Measurements from ENCODE around the gene SNCB. TPM values are rescaled to one million over a fixed set of nuclear protein-coding genes. Genes with fewer than 3 reads are reported as not detected.

Gene SNCB
- total and polyA plus RNA-seq, 5 donors: 0.74 to 3.2 (median 1.6) TPM; not detected in 1

DNA sequence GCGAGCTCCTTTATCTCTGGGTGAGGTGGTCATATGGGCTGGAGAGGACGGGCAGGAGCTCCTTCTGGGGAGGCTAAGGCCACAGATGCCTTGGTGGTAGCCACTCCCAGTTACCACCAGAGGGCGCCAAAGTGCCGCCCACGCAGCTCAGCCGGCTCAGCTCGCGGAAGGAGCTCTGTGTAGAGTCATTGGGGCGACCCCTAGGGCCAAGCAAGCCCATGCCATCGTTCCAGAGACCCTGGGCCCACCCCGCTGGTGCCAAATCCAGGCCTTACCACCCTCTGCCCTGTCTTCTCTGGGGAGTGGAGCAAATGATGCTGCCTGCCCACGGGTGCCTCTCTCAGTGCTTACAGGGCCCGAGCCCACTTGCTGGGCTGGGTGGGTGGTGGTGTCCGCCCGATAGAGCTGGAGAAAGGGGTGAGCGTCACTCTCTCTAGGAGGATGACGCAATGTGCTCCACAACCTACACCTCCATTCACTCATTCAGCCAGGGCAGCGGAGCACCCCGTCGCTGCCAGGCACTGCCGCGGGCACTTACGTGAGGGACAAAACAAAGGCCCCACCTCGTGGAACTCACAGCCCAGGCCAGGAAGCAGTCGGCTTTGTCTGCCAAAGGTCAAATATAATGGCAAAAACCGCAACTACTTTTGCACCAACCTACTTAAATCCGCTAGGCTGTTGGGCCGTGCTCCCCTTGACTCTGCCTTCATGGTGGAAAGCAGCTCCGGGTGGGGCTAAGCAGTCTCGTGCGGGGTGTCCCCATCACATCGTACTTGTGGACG lies 30.7 kb upstream of the SNCB start:
- H3K27me3 ChIP-seq (ENCODE audit: control insufficient read depth, insufficient read depth): no peaks in the 10 kb centered on the region
- H3K9me3 ChIP-seq (ENCODE audit: control insufficient read depth, low read length): no peaks in the 10 kb centered on the region
- no peak overlapping the region for H3K27ac ChIP-seq (ENCODE audit: low read length)
- ATAC-seq (peak; percentile 76 to 78), DNase-seq (peak; percentile 79 to 88 (median 86))
- intact Hi-C loops (cut with DNase I): loop anchor here in 3 of 4 donors (5.0 to 10.0 kb wide), 3 partner anchors 151 to 296 kb away; partner anchors contain the start of gene UNC5A (in 1 of the 3)
- 52% methylated on average over 33 of the region's 33 CpGs for WGBS
- no peaks in the 10 kb centered on the region for H3K4me1 ChIP-seq (ENCODE audit: control insufficient read depth, insufficient read depth, low read length)
- H3K4me3 ChIP-seq (ENCODE audit: low read length): no peak overlapping the region

DNA sequence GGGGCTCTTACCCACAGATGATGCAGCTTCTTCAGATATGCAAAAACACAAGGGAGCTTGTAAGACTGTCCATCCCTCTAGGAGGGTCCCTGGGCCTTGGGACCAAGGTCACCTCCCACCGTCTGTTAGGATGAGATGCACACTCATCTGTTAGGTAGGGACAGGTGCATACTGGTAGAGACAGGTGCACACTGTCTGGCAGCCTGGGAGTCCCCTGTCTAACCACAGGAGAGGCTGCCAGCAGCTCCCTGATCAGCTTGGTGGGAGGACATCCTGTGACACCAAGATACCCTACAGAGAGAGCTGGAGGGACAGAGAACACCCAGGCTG lies 30.2 kb upstream of the SNCB start:
- H3K4me3 ChIP-seq (ENCODE audit: low read length): no peak overlapping the region
- no peaks in the 10 kb centered on the region for H3K4me1 ChIP-seq (ENCODE audit: control insufficient read depth, insufficient read depth, low read length)
- no peaks in the 10 kb centered on the region for H3K27me3 ChIP-seq (ENCODE audit: control insufficient read depth, insufficient read depth)
- no peaks in the 10 kb centered on the region for H3K9me3 ChIP-seq (ENCODE audit: control insufficient read depth, low read length)
- intact Hi-C loops (cut with DNase I): loop anchor here in 3 of 4 donors (5.0 to 10.0 kb wide), 3 partner anchors 152 to 297 kb away; partner anchors contain the start of gene UNC5A (in 1 of the 3)
- 24% methylated on average over 1 of the region's 1 CpG for WGBS
- DNase-seq (no peak), ATAC-seq (no peak)
- no peak overlapping the region for H3K27ac ChIP-seq (ENCODE audit: low read length)

GRCh38 chr5:176659860-176660461 lies 29.6 kb upstream of the SNCB start:
- 71% methylated on average over 4 of the region's 4 CpGs for WGBS
- no peak overlapping the region for H3K4me3 ChIP-seq (ENCODE audit: low read length)

DNA sequence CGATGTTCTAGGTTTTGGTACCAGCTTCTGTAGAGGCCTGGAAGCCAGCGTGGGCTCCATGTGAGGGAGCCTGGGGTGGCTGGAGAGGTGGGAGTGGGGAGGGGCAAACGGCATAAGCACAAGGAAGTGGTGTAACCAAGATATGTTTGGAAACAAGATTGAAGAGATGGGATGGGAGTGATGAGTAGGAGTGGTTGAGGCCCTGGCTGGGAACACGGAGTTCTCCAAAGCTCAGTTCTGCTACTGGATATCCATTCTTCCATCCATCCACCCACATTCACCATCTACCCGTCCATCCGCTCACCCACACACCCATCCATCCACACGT lies 29.1 kb upstream of the SNCB start:
- Histone ChIP-seq H3K27me3 (ENCODE audit: control insufficient read depth, insufficient read depth) (no peaks in the 10 kb centered on the region), H3K4me3 (ENCODE audit: low read length) (no peak overlapping the region), H3K4me1 (ENCODE audit: control insufficient read depth, insufficient read depth, low read length) (no peaks in the 10 kb centered on the region), H3K27ac (ENCODE audit: low read length) (no peak overlapping the region), H3K9me3 (ENCODE audit: control insufficient read depth, low read length) (no peaks in the 10 kb centered on the region)
- no peak for DNase-seq
- 75% methylated on average over 7 of the region's 7 CpGs for WGBS
- intact Hi-C loops (cut with DNase I): loop anchor here in 3 of 4 donors (2.0 to 10.0 kb wide), 4 partner anchors 298 to 455 kb away; no protein-coding TSS in a partner anchor
- ATAC-seq: no peak

More at GRCh38 chr5:176659860-176660461, 29.6 kb upstream of the SNCB start:
- ATAC-seq (no peak), DNase-seq (no peak)
- Histone ChIP-seq H3K27ac (ENCODE audit: low read length) (no peak overlapping the region), H3K4me1 (ENCODE audit: control insufficient read depth, insufficient read depth, low read length) (no peaks in the 10 kb centered on the region), H3K9me3 (ENCODE audit: control insufficient read depth, low read length) (no peaks in the 10 kb centered on the region), H3K27me3 (ENCODE audit: control insufficient read depth, insufficient read depth) (no peaks in the 10 kb centered on the region)
- intact Hi-C loops (cut with DNase I): loop anchor here in 3 of 4 donors (2.0 to 10.0 kb wide), 6 partner anchors 152 to 455 kb away; partner anchors contain the start of gene UNC5A (in 1 of the 3)

- intact Hi-C loops (cut with DNase I): loop anchor here in 3 of 4 donors (2.0 to 10.0 kb wide), 4 partner anchors 298 to 456 kb away; no protein-coding TSS in a partner anchor
- no peak overlapping the region for H3K4me3 ChIP-seq (ENCODE audit: low read length)
- ATAC-seq: peak; percentile 1 to 3
- peak in 1 of 3 donors; percentile 66 for DNase-seq
- H3K27ac ChIP-seq (ENCODE audit: low read length): no peak overlapping the region
- H3K4me1 ChIP-seq (ENCODE audit: control insufficient read depth, insufficient read depth, low read length): no peaks in the 10 kb centered on the region
- WGBS: 56% methylated on average over 11 of the region's 11 CpGs
- no peaks in the 10 kb centered on the region for H3K9me3 ChIP-seq (ENCODE audit: control insufficient read depth, low read length)
- no peaks in the 10 kb centered on the region for H3K27me3 ChIP-seq (ENCODE audit: control insufficient read depth, insufficient read depth)
Observed at GRCh38 chr5:176658817-176659511, 28.6 kb upstream of the SNCB start.

DNA sequence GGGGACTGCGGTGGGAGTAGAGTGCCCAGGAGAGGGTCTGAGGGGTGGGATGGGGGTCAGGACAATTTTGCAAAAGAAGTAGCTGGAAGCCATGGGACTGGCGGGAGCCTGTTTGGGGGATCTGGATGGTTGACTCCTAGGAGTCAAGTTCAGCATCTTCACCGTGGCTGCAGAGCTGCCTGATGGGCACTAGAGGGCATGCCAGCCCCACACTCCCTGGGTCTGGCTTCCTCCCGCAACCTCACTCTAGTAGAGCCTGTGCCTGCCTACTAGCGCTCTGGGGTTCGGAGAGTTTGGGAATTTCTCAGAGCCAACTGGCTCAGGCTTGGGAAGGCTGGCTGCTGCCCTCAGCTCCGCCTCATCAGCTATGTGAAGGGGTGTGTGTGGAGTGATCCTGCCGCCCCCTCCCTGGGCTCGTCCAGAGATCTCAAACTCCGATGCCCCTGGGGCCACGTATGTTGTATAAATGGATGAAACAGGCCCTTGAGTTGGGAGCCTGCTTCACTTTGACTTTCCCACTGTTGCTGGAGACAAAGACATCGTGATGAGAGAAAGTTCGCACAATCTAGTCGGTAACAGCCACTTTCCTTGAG lies 27.8 kb upstream of the SNCB start:
- intact Hi-C loops (cut with DNase I): loop anchor here in 3 of 4 donors (2.0 to 10.0 kb wide), 4 partner anchors 299 to 457 kb away; no protein-coding TSS in a partner anchor
- no peaks in the 10 kb centered on the region for H3K4me1 ChIP-seq (ENCODE audit: control insufficient read depth, insufficient read depth, low read length)
- no peaks in the 10 kb centered on the region for H3K9me3 ChIP-seq (ENCODE audit: control insufficient read depth, low read length)
- DNase-seq: peak; percentile 75 to 90 (median 85)
- H3K27me3 ChIP-seq (ENCODE audit: control insufficient read depth, insufficient read depth): no peaks in the 10 kb centered on the region
- H3K4me3 ChIP-seq (ENCODE audit: low read length): no peak overlapping the region
- peak; percentile 83 to 85 for ATAC-seq
- WGBS: 42% methylated on average over 14 of the region's 14 CpGs
- no peak overlapping the region for H3K27ac ChIP-seq (ENCODE audit: low read length)

DNA sequence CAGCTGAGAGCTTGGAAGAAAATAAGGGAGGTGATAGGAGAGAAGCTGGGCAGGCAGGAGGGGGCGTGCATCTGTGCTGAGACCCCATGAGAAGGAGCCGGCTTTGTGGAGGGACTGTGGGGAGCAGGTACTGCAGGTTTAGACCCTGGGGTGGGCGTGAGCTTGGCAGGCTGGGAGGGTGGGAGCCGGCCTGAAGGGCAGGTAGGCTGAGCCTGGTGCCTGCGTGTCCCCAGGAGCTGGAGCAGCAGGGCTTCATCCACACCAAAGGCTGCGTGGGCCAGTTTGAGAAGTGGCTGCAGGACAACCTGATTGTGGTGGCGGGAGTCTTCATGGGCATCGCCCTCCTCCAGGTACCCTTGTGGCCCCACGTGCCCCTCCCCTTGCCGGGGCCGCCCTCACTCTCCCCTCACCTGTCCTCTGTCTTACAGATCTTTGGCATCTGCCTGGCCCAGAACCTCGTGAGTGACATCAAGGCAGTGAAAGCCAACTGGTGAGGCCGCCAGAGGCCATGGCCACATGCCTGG lies 26.2 kb upstream of the SNCB start:
- H3K27me3 ChIP-seq (ENCODE audit: control insufficient read depth, insufficient read depth): no peaks in the 10 kb centered on the region
- H3K9me3 ChIP-seq (ENCODE audit: control insufficient read depth, low read length): no peaks in the 10 kb centered on the region
- H3K4me1 ChIP-seq (ENCODE audit: control insufficient read depth, insufficient read depth, low read length): no peaks in the 10 kb centered on the region
- DNase-seq: no peak
- H3K4me3 ChIP-seq (ENCODE audit: low read length): no peak overlapping the region
- intact Hi-C loops (cut with DNase I): loop anchor here in 3 of 4 donors (5.0 to 10.0 kb wide), 3 partner anchors 301 to 458 kb away; no protein-coding TSS in a partner anchor
- H3K27ac ChIP-seq (ENCODE audit: low read length): no peak overlapping the region
- 89% methylated on average over 13 of the region's 13 CpGs for WGBS
- no peak for ATAC-seq

GRCh38 chr5:176654856-176655255 lies 24.5 kb upstream of the SNCB start:
- H3K9me3 ChIP-seq (ENCODE audit: control insufficient read depth, low read length): no peaks in the 10 kb centered on the region
- no peaks in the 10 kb centered on the region for H3K4me1 ChIP-seq (ENCODE audit: control insufficient read depth, insufficient read depth, low read length)
- no peak for DNase-seq
- H3K4me3 ChIP-seq (ENCODE audit: low read length): no peak overlapping the region
- H3K27ac ChIP-seq (ENCODE audit: low read length): no peak overlapping the region
- intact Hi-C loops (cut with DNase I): loop anchor here in 3 of 4 donors (5.0 to 10.0 kb wide), 3 partner anchors 302 to 460 kb away; no protein-coding TSS in a partner anchor
- ATAC-seq: no peak
- 96% methylated on average over 14 of the region's 14 CpGs for WGBS
- no peaks in the 10 kb centered on the region for H3K27me3 ChIP-seq (ENCODE audit: control insufficient read depth, insufficient read depth)

DNA sequence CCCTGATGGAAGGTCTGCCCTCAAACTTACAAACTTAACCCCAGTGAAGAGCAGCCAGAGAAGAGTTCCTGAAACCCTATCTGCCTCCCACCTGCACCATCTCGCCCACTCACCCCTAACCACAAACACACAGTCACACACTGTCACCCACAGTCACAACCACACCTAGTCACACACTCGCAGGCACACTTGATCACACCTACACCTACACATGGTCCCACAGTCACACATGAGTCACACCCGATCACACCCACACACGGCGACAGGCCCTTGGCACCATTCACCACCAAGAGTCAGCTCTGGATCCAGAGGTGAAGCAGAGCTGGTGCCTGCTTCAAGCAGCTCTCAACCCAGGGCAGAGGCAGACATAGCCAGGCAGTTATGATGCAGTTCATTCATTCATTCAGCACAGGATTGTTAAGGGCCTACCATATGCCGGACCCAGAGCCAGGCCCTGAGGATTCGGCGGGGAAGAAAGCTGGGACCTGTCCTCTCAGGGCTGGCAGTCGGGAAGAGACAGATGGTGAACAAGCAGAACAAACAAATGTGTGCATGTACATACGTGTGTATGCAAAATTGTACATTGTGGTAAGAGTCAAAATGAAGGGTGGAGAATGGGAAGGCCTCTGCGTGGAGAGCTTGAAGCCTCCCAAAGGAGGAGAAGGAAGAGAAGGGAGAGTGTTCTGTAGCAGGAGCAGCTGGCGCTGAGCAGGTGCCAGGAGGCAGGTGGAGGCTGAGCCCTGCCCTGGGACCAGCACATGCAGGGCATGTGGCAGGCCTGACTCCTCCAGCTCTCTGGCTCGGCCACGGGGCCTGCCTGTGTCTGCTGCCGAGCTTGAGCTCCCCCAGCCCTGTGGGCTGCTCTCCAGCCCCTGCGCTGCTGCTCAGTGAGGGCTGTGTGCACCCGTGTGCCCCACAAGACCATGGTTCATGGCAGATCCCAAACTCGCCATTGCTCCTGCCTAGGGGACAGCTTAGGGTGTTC lies 23.4 kb upstream of the SNCB start:
- H3K9me3 ChIP-seq (ENCODE audit: control insufficient read depth, low read length): no peaks in the 10 kb centered on the region
- 89% methylated on average over 18 of the region's 18 CpGs for WGBS

More for the DNA sequence above, 23.4 kb upstream of the SNCB start:
- no peak overlapping the region for H3K4me3 ChIP-seq (ENCODE audit: low read length)
- intact Hi-C loops (cut with DNase I): loop anchor here in 1 of 4 donors (10.0 kb wide), 1 partner anchor 461 kb away; no protein-coding TSS in a partner anchor
- no peaks in the 10 kb centered on the region for H3K4me1 ChIP-seq (ENCODE audit: control insufficient read depth, insufficient read depth, low read length)
- DNase-seq (no peak), ATAC-seq (no peak)
- no peaks in the 10 kb centered on the region for H3K27me3 ChIP-seq (ENCODE audit: control insufficient read depth, insufficient read depth)
- no peak overlapping the region for H3K27ac ChIP-seq (ENCODE audit: low read length)

Measured in right cardiac atrium (tissue), 5 donors.